Nephron progenitor cell (in vitro differentiated cells): ENCODE data around the gene SIGMAR1.

ENCODE experiments used
- DNase-seq: peaks from one replicate; pipeline ENCODE4 v3.0.0; 2021
- H3K27ac Mint-ChIP-seq: 2 replicates; pipeline ENCODE4 v1.8.0; 2021; ENCODE audit warnings: mild to moderate bottlenecking, moderate library complexity, mixed read lengths
- H3K27me3 Mint-ChIP-seq: 2 replicates; pipeline ENCODE4 v1.8.0; 2021; ENCODE audit warnings: mild to moderate bottlenecking, low read depth, mixed read lengths; ENCODE audit not compliant: poor library complexity
- H3K36me3 Mint-ChIP-seq: 2 replicates; pipeline ENCODE4 v1.8.0; 2021; ENCODE audit warnings: low read depth, mixed read lengths
- H3K4me1 Mint-ChIP-seq: 2 replicates; pipeline ENCODE4 v1.8.0; 2021; ENCODE audit warnings: mixed read lengths
- H3K4me3 Mint-ChIP-seq: 2 replicates; pipeline ENCODE4 v1.8.0; 2021; ENCODE audit warnings: mild to moderate bottlenecking, moderate library complexity, mixed read lengths
- H3K9me3 Mint-ChIP-seq: 2 replicates; pipeline ENCODE4 v1.8.0; 2021; ENCODE audit warnings: mild to moderate bottlenecking, moderate library complexity, mixed read lengths
- TF ChIP-seq, protein P1 (sequence below): fragments of 200-600 bp; sonication (generic); IDR thresholded peaks from 2 replicates; pipeline ENCODE4 v1.5.0; 2021; ENCODE audit warnings: antibody characterized with exemption

Gene SIGMAR1

GRCh38 chr9:34627716-34628655 lies 9.6 kb downstream of the SIGMAR1 start:
- peaks cover 31% of the 10 kb centered on the region for H3K4me1 Mint-ChIP-seq
- H3K4me3 Mint-ChIP-seq: peak overlapping the region; percentile 86
- DNase-seq: no peak
- peaks cover 82% of the 10 kb centered on the region for H3K27me3 Mint-ChIP-seq
- no peaks in the 10 kb centered on the region for H3K36me3 Mint-ChIP-seq
- H3K27ac Mint-ChIP-seq: no peak overlapping the region
- TF ChIP-seq, protein P1, sequence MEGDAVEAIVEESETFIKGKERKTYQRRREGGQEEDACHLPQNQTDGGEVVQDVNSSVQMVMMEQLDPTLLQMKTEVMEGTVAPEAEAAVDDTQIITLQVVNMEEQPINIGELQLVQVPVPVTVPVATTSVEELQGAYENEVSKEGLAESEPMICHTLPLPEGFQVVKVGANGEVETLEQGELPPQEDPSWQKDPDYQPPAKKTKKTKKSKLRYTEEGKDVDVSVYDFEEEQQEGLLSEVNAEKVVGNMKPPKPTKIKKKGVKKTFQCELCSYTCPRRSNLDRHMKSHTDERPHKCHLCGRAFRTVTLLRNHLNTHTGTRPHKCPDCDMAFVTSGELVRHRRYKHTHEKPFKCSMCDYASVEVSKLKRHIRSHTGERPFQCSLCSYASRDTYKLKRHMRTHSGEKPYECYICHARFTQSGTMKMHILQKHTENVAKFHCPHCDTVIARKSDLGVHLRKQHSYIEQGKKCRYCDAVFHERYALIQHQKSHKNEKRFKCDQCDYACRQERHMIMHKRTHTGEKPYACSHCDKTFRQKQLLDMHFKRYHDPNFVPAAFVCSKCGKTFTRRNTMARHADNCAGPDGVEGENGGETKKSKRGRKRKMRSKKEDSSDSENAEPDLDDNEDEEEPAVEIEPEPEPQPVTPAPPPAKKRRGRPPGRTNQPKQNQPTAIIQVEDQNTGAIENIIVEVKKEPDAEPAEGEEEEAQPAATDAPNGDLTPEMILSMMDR: no peak
- H3K9me3 Mint-ChIP-seq: no peaks in the 10 kb centered on the region

DNA sequence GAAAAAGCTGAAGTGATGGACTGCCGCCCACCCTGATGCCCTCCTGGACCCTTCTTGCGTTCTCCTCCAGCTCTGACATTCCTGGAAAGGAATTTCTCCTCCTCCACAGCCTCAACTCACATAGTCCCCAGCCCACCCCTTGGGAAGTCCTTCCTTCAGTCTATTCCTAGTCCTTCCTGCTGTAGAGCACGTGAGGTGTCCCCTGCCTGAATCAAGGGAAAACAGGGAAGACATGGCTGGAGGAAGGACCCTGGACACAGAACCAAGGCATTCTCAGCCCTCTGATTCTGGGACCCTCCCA lies 12.5 kb downstream of the SIGMAR1 start:
- no peaks in the 10 kb centered on the region for H3K9me3 Mint-ChIP-seq
- peaks cover 79% of the 10 kb centered on the region for H3K27me3 Mint-ChIP-seq
- no peak for DNase-seq
- no peak overlapping the region for H3K27ac Mint-ChIP-seq
- peak overlapping the region; percentile 62 for H3K4me3 Mint-ChIP-seq
- TF ChIP-seq, protein P1: no peak
- H3K36me3 Mint-ChIP-seq: no peaks in the 10 kb centered on the region
- peaks cover 28% of the 10 kb centered on the region for H3K4me1 Mint-ChIP-seq

DNA sequence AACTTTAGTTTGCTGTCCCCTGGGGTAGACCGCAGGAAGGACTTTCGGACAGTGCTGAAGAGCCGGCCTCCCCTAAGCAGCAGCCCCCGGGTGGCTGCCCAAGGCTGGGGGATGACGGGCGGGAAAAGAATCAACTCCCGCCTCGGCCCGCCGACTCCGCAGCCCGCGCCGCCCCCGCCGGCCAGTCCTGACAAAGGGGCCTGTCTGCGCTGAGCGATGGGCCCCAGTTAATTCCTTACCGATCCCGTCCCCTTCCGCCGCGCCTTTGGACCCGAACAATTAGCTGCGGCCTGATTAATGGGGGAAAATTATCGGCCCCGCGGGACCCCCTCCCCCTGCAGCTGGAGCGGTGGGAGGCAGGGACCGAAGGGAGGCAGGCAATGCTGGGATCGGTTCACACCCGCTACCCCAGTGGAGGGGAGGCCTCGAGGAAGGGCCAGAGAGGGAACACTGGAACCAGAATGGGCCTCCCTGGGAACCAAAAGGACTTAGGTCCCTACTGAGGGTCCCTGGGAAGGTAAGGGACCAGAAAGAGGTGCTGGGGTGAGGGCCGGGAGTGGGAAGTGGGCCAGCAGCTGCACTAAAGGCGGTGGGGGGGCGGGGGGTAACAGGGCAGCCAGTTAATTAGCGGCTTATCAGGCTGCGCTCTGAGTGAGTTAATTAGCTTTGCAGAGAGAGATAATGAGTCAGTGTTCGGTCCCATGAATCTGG lies 13.0 kb downstream of the SIGMAR1 start:
- H3K4me1 Mint-ChIP-seq: peaks cover 31% of the 10 kb centered on the region
- no peaks in the 10 kb centered on the region for H3K9me3 Mint-ChIP-seq
- peaks cover 74% of the 10 kb centered on the region for H3K27me3 Mint-ChIP-seq
- DNase-seq: peak; percentile 53
- H3K4me3 Mint-ChIP-seq: peak overlapping the region; percentile 62
- H3K36me3 Mint-ChIP-seq: no peaks in the 10 kb centered on the region
- TF ChIP-seq, protein P1: no peak
- H3K27ac Mint-ChIP-seq: no peak overlapping the region

DNA sequence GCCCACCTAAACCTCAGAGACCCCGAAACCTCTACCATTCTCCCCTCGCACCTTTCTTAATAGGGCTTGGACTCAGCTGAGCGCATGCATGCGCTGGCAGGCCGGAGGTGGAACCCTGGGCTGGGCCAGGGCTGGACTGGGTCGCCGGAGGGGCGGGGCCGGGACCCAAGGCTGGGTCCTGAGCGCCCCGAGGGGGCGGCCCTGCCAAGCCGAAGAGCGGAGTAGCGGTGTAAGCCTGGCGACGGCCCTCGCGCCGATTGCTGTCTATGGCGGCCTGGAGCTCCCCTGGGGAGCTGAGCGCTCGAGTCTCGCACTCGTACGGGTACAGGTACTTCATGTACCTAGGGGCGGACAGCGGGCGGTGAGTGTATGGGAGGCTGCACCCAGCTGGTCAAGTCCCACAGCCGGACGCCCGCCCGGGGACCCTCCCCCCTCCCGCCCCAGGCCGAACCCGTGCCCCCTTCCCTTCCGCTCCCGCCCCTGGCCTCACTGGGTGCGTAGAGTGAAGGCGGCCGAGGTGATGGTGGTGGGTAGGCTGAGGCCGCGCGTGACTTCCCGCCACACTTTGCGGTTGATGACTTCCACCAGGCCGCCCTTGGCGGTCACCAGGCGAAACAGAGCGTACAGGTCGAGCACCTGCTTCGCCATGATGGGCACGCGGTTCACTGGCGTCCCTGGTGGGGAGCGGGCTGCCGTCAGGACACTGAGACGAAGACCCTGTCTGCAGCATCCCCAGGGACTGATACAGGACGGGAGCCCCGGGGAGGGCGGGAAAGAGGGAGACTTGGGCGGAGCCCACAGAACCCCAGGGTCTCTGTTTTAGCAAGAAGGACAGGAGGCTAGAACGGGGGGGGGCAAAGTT lies 14.0 kb downstream of the SIGMAR1 start:
- Mint-ChIP-seq H3K27ac (no peak overlapping the region), H3K27me3 (peaks cover 65% of the 10 kb centered on the region), H3K36me3 (no peaks in the 10 kb centered on the region), H3K9me3 (no peaks in the 10 kb centered on the region), H3K4me3 (no peak overlapping the region), H3K4me1 (peaks cover 32% of the 10 kb centered on the region)
- no peak for DNase-seq
- TF ChIP-seq, protein P1: no peak

DNA sequence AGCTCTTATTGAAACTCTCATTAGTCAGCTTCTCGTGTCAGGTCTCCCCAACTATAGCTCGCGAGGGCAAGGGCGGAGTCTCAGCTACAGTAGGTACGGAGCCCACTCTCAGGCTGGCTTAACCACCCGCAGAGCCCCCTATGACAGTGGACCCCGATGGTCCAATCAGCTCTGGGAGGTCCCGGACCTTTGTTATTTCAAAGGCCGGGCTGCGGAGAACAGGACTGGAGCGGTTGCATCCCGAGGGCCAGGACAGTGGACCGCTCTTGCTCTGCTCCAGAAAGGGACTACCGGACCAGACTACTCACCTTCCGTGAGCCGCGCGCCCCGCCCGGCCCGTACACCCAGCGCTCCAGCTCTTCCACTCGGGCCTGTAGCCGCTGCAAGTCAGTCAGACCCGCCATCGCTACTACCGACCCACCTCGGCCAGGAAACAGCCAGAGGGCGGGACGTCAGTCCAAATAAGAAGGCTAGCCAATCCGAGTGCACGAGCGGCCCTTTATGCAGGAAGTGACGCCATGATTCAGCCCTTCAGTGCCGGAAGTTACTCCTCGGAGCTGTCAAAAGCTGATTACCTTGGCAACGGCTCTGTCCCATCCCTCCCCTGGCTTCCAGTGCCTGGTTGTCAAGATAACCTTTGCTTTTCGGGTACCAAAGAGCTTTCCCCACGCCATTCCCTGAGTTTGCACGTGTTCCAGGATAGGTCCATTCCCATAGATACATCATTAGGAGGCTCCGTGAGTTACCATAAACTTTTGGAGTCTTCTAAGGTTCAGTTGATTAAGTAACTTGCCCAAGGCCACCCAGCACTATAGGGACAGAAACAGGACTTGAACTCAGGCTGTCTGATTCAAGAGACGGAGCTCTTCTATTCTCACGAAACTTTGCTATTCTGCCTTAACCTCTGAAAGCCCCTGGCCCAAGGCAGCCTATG lies 17.3 kb downstream of the SIGMAR1 start, which contains the start of gene DCTN3:
TSS of gene DCTN3 (minus strand) at position 435 of the 934 bp plus-strand sequence. CDS start at position 404, 31 bp downstream.
- peaks cover 23% of the 10 kb centered on the region for H3K4me1 Mint-ChIP-seq
- peak within 1 kb of the TSS; percentile 93 for H3K4me3 Mint-ChIP-seq
- TF ChIP-seq, protein P1: no peak
- H3K27ac Mint-ChIP-seq: no peak within 1 kb of the TSS
- peaks cover 33% of the 10 kb centered on the region for H3K27me3 Mint-ChIP-seq
- no peaks in the 10 kb centered on the region for H3K9me3 Mint-ChIP-seq
- peak; percentile 86 for DNase-seq
- peaks cover 9% of the 10 kb centered on the region for H3K36me3 Mint-ChIP-seq
